Vagina (tissue), 2 donors: ENCODE measurements around the gene NRXN3.

Source experiments
- POLR2A ChIP-seq, 2 donors: fragments of 450-650 bp; IDR thresholded peaks; one replicate each; pipeline ENCODE4 v1.6.1; 2017; ENCODE audit warnings: antibody characterized with exemption in 2 of 2, mild to moderate bottlenecking in 2 of 2, moderate library complexity in 2 of 2
- TF ChIP-seq, protein P1 (sequence below), 3 experiments: fragments of 450-650 bp in 2 of 3; fragments of 200-600 bp in 1 of 3; sonication (generic) in 1 of 3; IDR thresholded peaks; one replicate each; pipeline ENCODE4 v1.5.1; 2017 to 2019; ENCODE audit warnings: antibody characterized with exemption in 3 of 3, mild to moderate bottlenecking in 2 of 3, moderate library complexity in 2 of 3

DNA sequence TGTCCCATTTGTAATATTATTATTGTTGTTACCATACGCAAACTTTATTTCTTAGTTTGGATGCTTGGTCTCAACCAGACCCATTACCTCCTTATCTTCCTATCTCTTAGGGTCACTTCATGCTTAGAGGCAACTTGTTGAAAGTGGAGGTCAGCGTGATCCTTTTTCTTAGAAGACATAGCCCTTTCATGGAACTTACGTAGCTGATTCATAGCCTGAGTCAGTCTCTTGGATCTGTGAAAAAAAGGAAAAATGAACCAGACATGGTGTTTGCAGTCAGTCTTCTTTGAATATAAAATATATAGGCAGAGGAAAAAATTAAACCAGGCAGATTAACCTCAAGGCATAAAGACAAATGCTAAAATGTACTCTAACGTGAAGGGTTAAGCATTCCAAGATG, 1427.4 kb downstream of the NRXN3 start:
- no peak for TF ChIP-seq POLR2A (IDR thresholded peaks at IDR 0.05)
- TF ChIP-seq, protein P1, sequence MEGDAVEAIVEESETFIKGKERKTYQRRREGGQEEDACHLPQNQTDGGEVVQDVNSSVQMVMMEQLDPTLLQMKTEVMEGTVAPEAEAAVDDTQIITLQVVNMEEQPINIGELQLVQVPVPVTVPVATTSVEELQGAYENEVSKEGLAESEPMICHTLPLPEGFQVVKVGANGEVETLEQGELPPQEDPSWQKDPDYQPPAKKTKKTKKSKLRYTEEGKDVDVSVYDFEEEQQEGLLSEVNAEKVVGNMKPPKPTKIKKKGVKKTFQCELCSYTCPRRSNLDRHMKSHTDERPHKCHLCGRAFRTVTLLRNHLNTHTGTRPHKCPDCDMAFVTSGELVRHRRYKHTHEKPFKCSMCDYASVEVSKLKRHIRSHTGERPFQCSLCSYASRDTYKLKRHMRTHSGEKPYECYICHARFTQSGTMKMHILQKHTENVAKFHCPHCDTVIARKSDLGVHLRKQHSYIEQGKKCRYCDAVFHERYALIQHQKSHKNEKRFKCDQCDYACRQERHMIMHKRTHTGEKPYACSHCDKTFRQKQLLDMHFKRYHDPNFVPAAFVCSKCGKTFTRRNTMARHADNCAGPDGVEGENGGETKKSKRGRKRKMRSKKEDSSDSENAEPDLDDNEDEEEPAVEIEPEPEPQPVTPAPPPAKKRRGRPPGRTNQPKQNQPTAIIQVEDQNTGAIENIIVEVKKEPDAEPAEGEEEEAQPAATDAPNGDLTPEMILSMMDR (IDR thresholded peaks at IDR 0.05) = no peak
